HEK293 (cell line): ENCODE results near the gene EFNA2.

Experiments used
- CTCF ChIA-PET: fragments of 350-600 bp; formaldehyde crosslinking; extraction: SDS; loops from one replicate; lab custom pipeline; 2021; ENCODE audit warnings: antibody characterized with exemption; lab: Yijun Ruan, JAX
- POLR2A ChIA-PET: fragments of 300-600 bp; formaldehyde crosslinking; extraction: SDS; loops from one replicate; lab custom pipeline; 2020; ENCODE audit warnings: antibody characterized with exemption, inconsistent platforms; lab: Yijun Ruan, JAX
- H3K27ac ChIP-seq: fragments of 200-500 bp; sonication (Bioruptor generic); 2 replicates; pipeline ENCODE4 v1.5.1; 2014; ENCODE audit warnings: low read depth, low read length, control low read depth, inconsistent platforms; ENCODE audit errors: extremely low read depth
- H3K36me3 ChIP-seq, 2 experiments: fragments of 200-500 bp in 1 of 2; sonication (Bioruptor generic) in 1 of 2; 1 replicate in 1 of 2; 2 replicates in 1 of 2; pipeline ENCODE4 v1.5.1; 2014 to 2017; ENCODE audit warnings: inconsistent platforms in 2 of 2, low read length in 2 of 2; ENCODE audit not compliant: control insufficient read depth in 2 of 2, insufficient read depth in 1 of 2
- H3K4me1 ChIP-seq: fragments of 200-500 bp; sonication (Bioruptor generic); 2 replicates; pipeline ENCODE4 v1.5.1; 2014; ENCODE audit warnings: mild to moderate bottlenecking, low read length, inconsistent platforms; ENCODE audit not compliant: control insufficient read depth, insufficient read depth
- H3K4me3 ChIP-seq: 2 replicates; pipeline ENCODE4 v1.5.1; 2011; ENCODE audit warnings: low read depth, mild to moderate bottlenecking, control low read depth, low read length, moderate library complexity
- H3K9me3 ChIP-seq: fragments of 200-500 bp; sonication (Bioruptor generic); 2 replicates; pipeline ENCODE4 v1.5.1; 2014; ENCODE audit warnings: low read depth, low read length, inconsistent platforms; ENCODE audit not compliant: control insufficient read depth, insufficient read depth
- BCL11B ChIP-seq: fragments of 450-650 bp; formaldehyde crosslinking; IDR thresholded peaks from 2 replicates; pipeline ENCODE4 v1.5.1; 2016; ENCODE audit warnings: low read depth, missing biosample characterization, missing genetic modification characterization
- ELK4 ChIP-seq: IDR thresholded peaks from 2 replicates; pipeline ENCODE4 v1.6.1; 2011; ENCODE audit warnings: mild to moderate bottlenecking, low read depth, low read length, borderline replicate concordance
- FEZF1 ChIP-seq: fragments of 450-650 bp; formaldehyde crosslinking; IDR thresholded peaks from 2 replicates; pipeline ENCODE4 v1.5.1; 2016; ENCODE audit warnings: missing biosample characterization, missing genetic modification characterization
- GFI1B ChIP-seq: fragments of 450-650 bp; formaldehyde crosslinking; IDR thresholded peaks from 2 replicates; pipeline ENCODE4 v1.5.1; 2016; ENCODE audit warnings: missing biosample characterization, missing genetic modification characterization
- HIC1 ChIP-seq: fragments of 450-650 bp; formaldehyde crosslinking; IDR thresholded peaks from 2 replicates; pipeline ENCODE4 v1.5.1; 2016; ENCODE audit warnings: missing biosample characterization, missing genetic modification characterization
- OSR2 ChIP-seq: fragments of 450-650 bp; formaldehyde crosslinking; IDR thresholded peaks from 2 replicates; pipeline ENCODE4 v1.5.1; 2016; ENCODE audit warnings: missing biosample characterization, missing genetic modification characterization
- OVOL3 ChIP-seq: fragments of 450-650 bp; formaldehyde crosslinking; IDR thresholded peaks from 2 replicates; pipeline ENCODE4 v1.5.1; 2016; ENCODE audit warnings: missing biosample characterization, missing genetic modification characterization
- RBAK ChIP-seq: fragments of 450-650 bp; formaldehyde crosslinking; IDR thresholded peaks from 2 replicates; pipeline ENCODE4 v1.5.1; 2016; ENCODE audit warnings: missing biosample characterization, missing genetic modification characterization
- ZBTB7A ChIP-seq: fragments of 450-650 bp; formaldehyde crosslinking; IDR thresholded peaks from 2 replicates; pipeline ENCODE4 v1.5.1; 2016; ENCODE audit warnings: low read depth, missing biosample characterization, missing genetic modification characterization
- ZBTB8A ChIP-seq: fragments of 450-650 bp; formaldehyde crosslinking; IDR thresholded peaks from 2 replicates; pipeline ENCODE4 v1.5.1; 2016; ENCODE audit warnings: missing biosample characterization, missing genetic modification characterization
- ZNF138 ChIP-seq: fragments of 450-650 bp; formaldehyde crosslinking; IDR thresholded peaks from 2 replicates; pipeline ENCODE4 v1.5.1; 2016; ENCODE audit warnings: missing biosample characterization, missing genetic modification characterization, borderline replicate concordance
- ZNF155 ChIP-seq: fragments of 450-650 bp; formaldehyde crosslinking; IDR thresholded peaks from 2 replicates; pipeline ENCODE4 v1.5.1; 2016; ENCODE audit warnings: missing biosample characterization, missing genetic modification characterization
- ZNF16 ChIP-seq: fragments of 450-650 bp; formaldehyde crosslinking; IDR thresholded peaks from 2 replicates; pipeline ENCODE4 v1.5.1; 2016; ENCODE audit warnings: low read depth, missing biosample characterization, missing genetic modification characterization
- ZNF214 ChIP-seq: fragments of 450-650 bp; formaldehyde crosslinking; IDR thresholded peaks from 2 replicates; pipeline ENCODE4 v1.5.1; 2017; ENCODE audit warnings: missing biosample characterization, mild to moderate bottlenecking, missing genetic modification characterization, borderline replicate concordance
- ZNF23 ChIP-seq: fragments of 450-650 bp; formaldehyde crosslinking; IDR thresholded peaks from 2 replicates; pipeline ENCODE4 v1.5.1; 2016; ENCODE audit warnings: missing biosample characterization, missing genetic modification characterization, borderline replicate concordance
- ZNF239 ChIP-seq: fragments of 450-650 bp; formaldehyde crosslinking; IDR thresholded peaks from 2 replicates; pipeline ENCODE4 v1.5.1; 2016; ENCODE audit warnings: missing biosample characterization, missing genetic modification characterization
- ZNF366 ChIP-seq: fragments of 450-650 bp; formaldehyde crosslinking; conservative IDR thresholded peaks from 2 replicates; pipeline ENCODE4 v1.5.1; 2016; ENCODE audit warnings: missing biosample characterization, missing genetic modification characterization
- ZNF37A ChIP-seq: fragments of 450-650 bp; IDR thresholded peaks from 2 replicates; pipeline ENCODE4 v1.5.1; 2018; ENCODE audit warnings: missing biosample characterization, missing genetic modification characterization
- ZNF391 ChIP-seq: fragments of 450-650 bp; formaldehyde crosslinking; IDR thresholded peaks from 2 replicates; pipeline ENCODE4 v1.5.1; 2016; ENCODE audit warnings: low read depth, missing biosample characterization, missing genetic modification characterization, borderline replicate concordance
- ZNF426 ChIP-seq: fragments of 450-650 bp; formaldehyde crosslinking; IDR thresholded peaks from 2 replicates; pipeline ENCODE4 v1.5.1; 2017; ENCODE audit warnings: missing biosample characterization, missing genetic modification characterization, mild to moderate bottlenecking, inconsistent platforms, moderate library complexity
- ZNF433 ChIP-seq: fragments of 450-650 bp; formaldehyde crosslinking; IDR thresholded peaks from 2 replicates; pipeline ENCODE4 v1.5.1; 2016; ENCODE audit warnings: missing biosample characterization, missing genetic modification characterization, low read depth
- ZNF48 ChIP-seq: fragments of 450-650 bp; formaldehyde crosslinking; IDR thresholded peaks from 2 replicates; pipeline ENCODE4 v1.5.1; 2016; ENCODE audit warnings: missing biosample characterization, missing genetic modification characterization
- ZNF501 ChIP-seq: fragments of 450-650 bp; formaldehyde crosslinking; IDR thresholded peaks from 2 replicates; pipeline ENCODE4 v1.5.1; 2016; ENCODE audit warnings: missing biosample characterization, missing genetic modification characterization
- ZNF514 ChIP-seq: fragments of 450-650 bp; formaldehyde crosslinking; IDR thresholded peaks from 2 replicates; pipeline ENCODE4 v1.5.1; 2016; ENCODE audit warnings: missing biosample characterization, missing genetic modification characterization
- ZNF544 ChIP-seq: fragments of 450-650 bp; formaldehyde crosslinking; IDR thresholded peaks from 2 replicates; pipeline ENCODE4 v1.5.0; 2017; ENCODE audit warnings: missing biosample characterization, missing genetic modification characterization
- ZNF560 ChIP-seq: fragments of 450-650 bp; formaldehyde crosslinking; IDR thresholded peaks from 2 replicates; pipeline ENCODE4 v1.5.1; 2017; ENCODE audit warnings: missing biosample characterization, missing genetic modification characterization, borderline replicate concordance
- ZNF658 ChIP-seq: fragments of 450-650 bp; formaldehyde crosslinking; IDR thresholded peaks from 2 replicates; pipeline ENCODE4; 2016; ENCODE audit warnings: missing biosample characterization, missing genetic modification characterization
- ZNF664 ChIP-seq: fragments of 450-650 bp; formaldehyde crosslinking; IDR thresholded peaks from 2 replicates; pipeline ENCODE4 v1.5.1; 2016; ENCODE audit warnings: missing biosample characterization, missing genetic modification characterization
- ZNF670 ChIP-seq: fragments of 450-650 bp; formaldehyde crosslinking; IDR thresholded peaks from 2 replicates; pipeline ENCODE4 v1.5.1; 2016; ENCODE audit warnings: missing biosample characterization, missing genetic modification characterization, low read depth
- ZNF707 ChIP-seq: fragments of 450-650 bp; formaldehyde crosslinking; IDR thresholded peaks from 2 replicates; pipeline ENCODE4 v1.5.1; 2016; ENCODE audit warnings: missing biosample characterization, missing genetic modification characterization
- ZSCAN18 ChIP-seq: fragments of 450-650 bp; formaldehyde crosslinking; IDR thresholded peaks from 2 replicates; pipeline ENCODE4 v1.5.1; 2016; ENCODE audit warnings: missing biosample characterization, missing genetic modification characterization

Gene EFNA2

GRCh38 chr19:1239420-1239795, 46.3 kb upstream of the EFNA2 start:
- ChIA-PET POLR2A (interaction anchor here (1.4 kb wide), 1 partner anchor 30 kb away, joined by 18 read pairs; the partner anchor contains the start of gene CIRBP), CTCF (interaction anchor here (0.7 to 1.6 kb wide), 5 partner anchors 17 to 320 kb away, joined by 3 to 7 read pairs (median 4); no protein-coding TSS in a partner anchor)
- no peaks in the 10 kb centered on the region for H3K9me3 ChIP-seq
- TF ChIP-seq ZNF37A (no peak), OVOL3 (tag by site-specific recombination) (no peak), ZNF670 (tag by site-specific recombination) (no peak), ZNF707 (tag by site-specific recombination) (no peak), ZNF501 (tag by site-specific recombination) (no peak), ZNF23 (tag by site-specific recombination) (no peak), ZSCAN18 (tag by site-specific recombination) (no peak), GFI1B (tag by site-specific recombination) (no peak), ELK4 (no peak), RBAK (tag by site-specific recombination) (no peak), ZNF155 (tag by site-specific recombination) (no peak), ZNF16 (no peak), ZNF560 (tag by site-specific recombination) (no peak), ZNF239 (tag by site-specific recombination) (no peak), ZNF391 (tag by site-specific recombination) (no peak)
- no peak overlapping the region; the same call in 1 of the 2 replicates for H3K27ac ChIP-seq
- H3K4me1 ChIP-seq = peaks cover 3% of the 10 kb centered on the region
- no peak overlapping the region for H3K4me3 ChIP-seq
- H3K36me3 ChIP-seq = peaks cover 0 to 20% of the 10 kb centered on the region in 2 experiments; a peak in 1 of 3 replicates

GRCh38 chr19:1239796-1240737, 45.6 kb upstream of the EFNA2 start:
- Histone ChIP-seq H3K36me3 (peaks cover 0 to 20% of the 10 kb centered on the region in 2 experiments; a peak in 1 of 3 replicates), H3K27ac (no peak overlapping the region; the same call in 1 of the 2 replicates), H3K9me3 (no peaks in the 10 kb centered on the region), H3K4me3 (peak overlapping the region; percentile 31), H3K4me1 (peaks cover 8% of the 10 kb centered on the region)
- ChIA-PET POLR2A (interaction anchor here (1.4 to 7.7 kb wide), 3 partner anchors 23 to 29 kb away, joined by 3 to 231 read pairs (median 9); partner anchors contain the start of gene CIRBP), CTCF (interaction anchor here (0.6 to 3.8 kb wide), 12 partner anchors 26 to 319 kb away, joined by 3 to 19 read pairs (median 4); partner anchors contain the start of gene WDR18)
- TF ChIP-seq HIC1 (peak; percentile 74), ZNF658 (tag by site-specific recombination) (no peak), FEZF1 (tag by site-specific recombination) (no peak), ZNF138 (tag by site-specific recombination) (no peak), ZNF707 (tag by site-specific recombination) (no peak), ZNF214 (no peak), ZNF544 (no peak), ZBTB8A (tag by site-specific recombination) (peak; percentile 88), ZNF514 (no peak), ZNF664 (tag by site-specific recombination) (no peak), ZNF426 (tag by site-specific recombination) (no peak), BCL11B (tag by site-specific recombination) (peak; percentile 89), ZNF366 (tag by site-specific recombination) (no peak), ZNF23 (tag by site-specific recombination) (no peak), ZNF433 (no peak), OSR2 (tag by site-specific recombination) (no peak), ZBTB7A (tag by site-specific recombination) (no peak), ZNF48 (tag by site-specific recombination) (no peak)
